K562 (cell line): ENCODE results near the gene PPIH.

Source experiments
- BHLHE40 ChIP-seq: IDR thresholded peaks from 2 replicates; pipeline ENCODE4 v1.6.1; 2011; ENCODE audit warnings: low read length, improper control_type of control experiment
- CHD1 ChIP-seq: fragments of 200-600 bp; sonication (generic); IDR thresholded peaks from one replicate; pipeline ENCODE4 v1.6.1; 2012; ENCODE audit warnings: mild to moderate bottlenecking, moderate library complexity, low read length, inconsistent platforms
- EZH2 ChIP-seq: IDR thresholded peaks from 2 replicates; pipeline ENCODE4 v1.6.1; 2012; ENCODE audit warnings: low read depth, mild to moderate bottlenecking, inconsistent platforms, low read length, borderline replicate concordance
- FOXK1 ChIP-seq: sonication (generic); formaldehyde crosslinking; IDR thresholded peaks from 2 replicates; pipeline ENCODE4 v1.8.0; 2022; ENCODE audit warnings: missing genetic modification reagents, mild to moderate bottlenecking, borderline replicate concordance
- HDGF ChIP-seq: fragments of 450-650 bp; IDR thresholded peaks from 2 replicates; pipeline ENCODE4 v1.6.1; 2016
- JUND ChIP-seq, 2 experiments: IDR thresholded peaks; 2 replicates in 1 of 2; 3 replicates in 1 of 2; pipeline ENCODE4 v1.6.1; 2011; ENCODE audit warnings: borderline replicate concordance in 2 of 2, low read depth in 2 of 2, low read length in 2 of 2, improper control_type of control experiment in 1 of 2, missing biosample characterization in 1 of 2, missing genetic modification characterization in 1 of 2, missing genetic modification reagents in 1 of 2
- KDM4B ChIP-seq, 2 experiments: fragments of 450-650 bp in 1 of 2; sonication (generic) in 1 of 2; IDR thresholded peaks; 2 replicates each; pipeline ENCODE4 v1.6.1; 2016 to 2017; ENCODE audit warnings: borderline replicate concordance in 2 of 2, antibody characterized with exemption in 1 of 2, low read depth in 1 of 2, mild to moderate bottlenecking in 1 of 2
- TF ChIP-seq, protein P1 (sequence below): IDR thresholded peaks from 3 replicates; pipeline ENCODE4 v1.6.1; 2011; ENCODE audit warnings: borderline replicate concordance, mild to moderate bottlenecking; ENCODE audit not compliant: insufficient read length, insufficient read depth
- TF ChIP-seq, protein P2 (sequence below): IDR thresholded peaks from 2 replicates; pipeline ENCODE4 v1.6.1; 2016; ENCODE audit warnings: missing genetic modification characterization, missing compliant biosample characterization

DNA sequence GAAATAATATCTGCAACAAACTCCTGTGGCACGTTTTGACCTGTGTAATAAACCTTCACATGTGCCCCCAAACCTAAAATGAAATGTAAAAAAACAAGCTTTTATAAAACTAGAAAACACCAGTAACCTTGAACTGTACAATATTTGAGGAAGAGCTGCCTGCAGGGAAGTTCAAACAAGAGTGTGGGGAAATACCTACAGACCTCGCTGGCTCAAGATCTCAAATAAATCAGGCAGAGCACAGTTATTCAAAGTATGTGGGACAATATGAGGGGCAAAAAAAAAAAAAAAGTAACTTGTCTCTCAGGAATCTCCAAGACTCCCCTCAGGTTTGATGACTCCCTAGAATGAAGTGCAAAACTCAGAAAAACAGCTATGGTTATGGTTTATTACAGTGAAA, 37.9 kb upstream of the PPIH start:
- TF ChIP-seq CHD1 (no peak), FOXK1 (CRISPR knock-in tag) (no peak), JUND (IDR thresholded peaks at IDR 0.05; ENCODE audit: borderline replicate concordance, low read depth, low read length) (no peak), JUND (tag; IDR thresholded peaks at IDR 0.05; ENCODE audit: borderline replicate concordance, low read depth, low read length) (no peak), KDM4B (IDR thresholded peaks at IDR 0.05; ENCODE audit: borderline replicate concordance in 2 of 2, low read depth in 1 of 2) (no peak), EZH2 (no peak), HDGF (no peak), BHLHE40 (no peak)
- TF ChIP-seq, protein P1, sequence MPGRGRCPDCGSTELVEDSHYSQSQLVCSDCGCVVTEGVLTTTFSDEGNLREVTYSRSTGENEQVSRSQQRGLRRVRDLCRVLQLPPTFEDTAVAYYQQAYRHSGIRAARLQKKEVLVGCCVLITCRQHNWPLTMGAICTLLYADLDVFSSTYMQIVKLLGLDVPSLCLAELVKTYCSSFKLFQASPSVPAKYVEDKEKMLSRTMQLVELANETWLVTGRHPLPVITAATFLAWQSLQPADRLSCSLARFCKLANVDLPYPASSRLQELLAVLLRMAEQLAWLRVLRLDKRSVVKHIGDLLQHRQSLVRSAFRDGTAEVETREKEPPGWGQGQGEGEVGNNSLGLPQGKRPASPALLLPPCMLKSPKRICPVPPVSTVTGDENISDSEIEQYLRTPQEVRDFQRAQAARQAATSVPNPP: no peak
- TF ChIP-seq, protein P2, sequence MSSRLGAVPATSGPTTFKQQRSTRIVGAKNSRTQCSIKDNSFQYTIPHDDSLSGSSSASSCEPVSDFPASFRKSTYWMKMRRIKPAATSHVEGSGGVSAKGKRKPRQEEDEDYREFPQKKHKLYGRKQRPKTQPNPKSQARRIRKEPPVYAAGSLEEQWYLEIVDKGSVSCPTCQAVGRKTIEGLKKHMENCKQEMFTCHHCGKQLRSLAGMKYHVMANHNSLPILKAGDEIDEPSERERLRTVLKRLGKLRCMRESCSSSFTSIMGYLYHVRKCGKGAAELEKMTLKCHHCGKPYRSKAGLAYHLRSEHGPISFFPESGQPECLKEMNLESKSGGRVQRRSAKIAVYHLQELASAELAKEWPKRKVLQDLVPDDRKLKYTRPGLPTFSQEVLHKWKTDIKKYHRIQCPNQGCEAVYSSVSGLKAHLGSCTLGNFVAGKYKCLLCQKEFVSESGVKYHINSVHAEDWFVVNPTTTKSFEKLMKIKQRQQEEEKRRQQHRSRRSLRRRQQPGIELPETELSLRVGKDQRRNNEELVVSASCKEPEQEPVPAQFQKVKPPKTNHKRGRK (tag): no peak
